Endothelial cell of umbilical vein (primary cell): ENCODE data around the gene ING1. TPM values are rescaled to one million over a fixed set of nuclear protein-coding genes. Genes with fewer than 3 reads are reported as not detected.

Experiments
- BruUV-seq: library from RNA; stranded (reverse); fragments of 400-500 nt; replicated peaks from 2 replicates; lab custom pipeline; 2021; lab: Mats Ljungman, UMichigan
- CTCF ChIA-PET: fragments of 300-600, 350-600 bp; sonication (Branson Sonifier 250); formaldehyde crosslinking; loops from one replicate; lab custom pipeline; 2021; ENCODE audit warnings: antibody characterized with exemption, inconsistent platforms; lab: Charles Lee
- POLR2A ChIA-PET: fragments of 300-600, 350-600 bp; sonication (Branson Sonifier 250); formaldehyde crosslinking; loops from one replicate; lab custom pipeline; 2021; ENCODE audit warnings: antibody characterized with exemption, inconsistent platforms; lab: Charles Lee
- DNase-seq: peaks from one replicate; pipeline ENCODE4 v3.0.0-alpha.2; 2011; ENCODE audit warnings: low read depth, low spot score
- FAIRE-seq: peaks from 2 replicates; lab custom pipeline; 2011; peaks lifted over from hg19 to GRCh38; lab: Jason Lieb, UNC
- H2AFZ ChIP-seq: 2 replicates; pipeline ENCODE4 v1.6.0; 2012; ENCODE audit warnings: low read depth, low read length, control low read depth, inconsistent platforms
- H3K27ac ChIP-seq: 2 replicates; pipeline ENCODE4 v1.5.1; 2011; ENCODE audit warnings: low read depth, mild to moderate bottlenecking, control low read depth, low read length, moderate library complexity; ENCODE audit not compliant: insufficient read depth
- H3K27me3 ChIP-seq, 2 experiments: 2 replicates each; pipeline versions ENCODE4 v1.6.0 to v1.6.1; 2011; ENCODE audit warnings: low read length in 2 of 2, mixed read lengths in 1 of 2; ENCODE audit not compliant: control insufficient read depth in 2 of 2, insufficient read depth in 2 of 2
- H3K36me3 ChIP-seq, 2 experiments: 2 replicates in 1 of 2; 3 replicates in 1 of 2; pipeline ENCODE4 v1.5.1; 2011; ENCODE audit warnings: low read length in 2 of 2, mild to moderate bottlenecking in 1 of 2, moderate library complexity in 1 of 2; ENCODE audit not compliant: control insufficient read depth in 2 of 2, insufficient read depth in 2 of 2; ENCODE audit errors: extremely low read depth in 1 of 2
- H3K4me1 ChIP-seq: 3 replicates; pipeline ENCODE4 v1.5.1; 2011; ENCODE audit warnings: mild to moderate bottlenecking, low read length; ENCODE audit not compliant: control insufficient read depth, insufficient read depth; ENCODE audit errors: extremely low read depth
- H3K4me2 ChIP-seq: 2 replicates; pipeline ENCODE4 v1.6.1; 2011; ENCODE audit warnings: low read length, control low read depth, mixed read lengths; ENCODE audit not compliant: insufficient read depth
- H3K4me3 ChIP-seq, 3 experiments: fragments of 200-600 bp in 1 of 3; sonication (generic), shearing (Covaris generic) in 1 of 3; replicated peaks in 1 of 3; 2 replicates each; pipeline ENCODE4 v1.5.1; 2011 to 2016; ENCODE audit warnings: control low read depth in 3 of 3, low read length in 3 of 3, mild to moderate bottlenecking in 2 of 3, inconsistent platforms in 1 of 3, low read depth in 1 of 3, moderate library complexity in 1 of 3; ENCODE audit not compliant: insufficient read depth in 1 of 3
- H3K79me2 ChIP-seq: 2 replicates; pipeline ENCODE4 v1.6.0; 2012; ENCODE audit warnings: low read length, inconsistent platforms; ENCODE audit not compliant: control insufficient read depth, insufficient read depth
- H3K9ac ChIP-seq: replicated peaks from 2 replicates; pipeline ENCODE3; 2011; ENCODE audit warnings: low read length, control low read depth; ENCODE audit not compliant: insufficient read depth; ENCODE audit errors: extremely low read depth
- H3K9me1 ChIP-seq: replicated peaks from 3 replicates; pipeline ENCODE4 v1.6.0; 2011; ENCODE audit warnings: mild to moderate bottlenecking, low read length; ENCODE audit not compliant: control insufficient read depth, insufficient read depth; ENCODE audit errors: extremely low read depth
- H3K9me3 ChIP-seq: replicated peaks from 2 replicates; pipeline ENCODE4 v1.5.1; 2012; ENCODE audit warnings: low read length, inconsistent platforms; ENCODE audit not compliant: control insufficient read depth, insufficient read depth
- H4K20me1 ChIP-seq: replicated peaks from 2 replicates; pipeline ENCODE3; 2011; ENCODE audit warnings: mild to moderate bottlenecking, low read length; ENCODE audit not compliant: control insufficient read depth, insufficient read depth; ENCODE audit errors: extremely low read depth
- EZH2 ChIP-seq: IDR thresholded peaks from 2 replicates; pipeline ENCODE4 v1.6.1; 2012; ENCODE audit warnings: borderline replicate concordance, low read depth, mild to moderate bottlenecking, moderate library complexity, low read length, inconsistent platforms; ENCODE audit not compliant: severe bottlenecking
- FOS ChIP-seq: IDR thresholded peaks from 2 replicates; pipeline ENCODE4 v1.6.1; 2011; ENCODE audit warnings: mild to moderate bottlenecking, low read length, moderate library complexity, borderline replicate concordance; ENCODE audit not compliant: insufficient read depth
- GATA2 ChIP-seq: IDR thresholded peaks from 2 replicates; pipeline ENCODE4 v1.7.0; 2011; ENCODE audit warnings: low read depth, mild to moderate bottlenecking, moderate library complexity, mixed read lengths, low read length; ENCODE audit not compliant: insufficient read length, insufficient read depth
- JUN ChIP-seq: IDR thresholded peaks from 2 replicates; pipeline ENCODE4 v1.6.1; 2011; ENCODE audit warnings: borderline replicate concordance, low read depth; ENCODE audit not compliant: insufficient read length, insufficient read depth
- dilution Hi-C: fragments of 300-500 bp; cut with MboI; formaldehyde crosslinking; loops from one replicate; pipeline ENCODE4 v1.15.0; 2019; ENCODE audit warnings: low sequenced_read_pairs; ENCODE audit not compliant: extremely low pct_ligation_motif_present
- intact Hi-C: fragments of 100-400 bp; cut with micrococcal nuclease; formaldehyde crosslinking; loops from one replicate; pipeline ENCODE4 v1.10.0; 2022
- polyA plus RNA-seq, 4 experiments: library from polyadenylated mRNA; depleted of rRNA in 3 of 4; stranded (reverse) in 3 of 4; unstranded in 1 of 4; fragments of >200 nt; gene quantifications; 2 replicates each; pipeline versions ENCODE4 v1.2.1 to v1.2.3, GENCODE V29; 2011 to 2012; ENCODE audit warnings: missing spikeins in 1 of 4
- total RNA-seq: library from RNA; stranded (reverse); gene quantifications from 2 replicates; pipeline ENCODE4 v1.2.3, GENCODE V29; 2021
- TF ChIP-seq, protein P1 (sequence below), 2 donors: IDR thresholded peaks; 1 replicate in 1 of 2; 2 replicates in 1 of 2; pipeline ENCODE4 v1.5.1; 2011; ENCODE audit warnings: low read length in 2 of 2, mild to moderate bottlenecking in 2 of 2, moderate library complexity in 2 of 2, control low read depth in 1 of 2, inconsistent platforms in 1 of 2, low read depth in 1 of 2; ENCODE audit not compliant: insufficient read depth in 1 of 2; ENCODE audit errors: extremely low read depth in 1 of 2
- TF ChIP-seq, protein P2 (sequence below): IDR thresholded peaks from 2 replicates; pipeline ENCODE4 v1.6.1; 2011; ENCODE audit not compliant: insufficient read depth, insufficient read length

The ING1 gene
- total and polyA plus RNA-seq, 2 donors (not counting 3 experiments of a cell fraction or from before 2014, with no cell fraction given), result 10.4 to 10.9 TPM

DNA sequence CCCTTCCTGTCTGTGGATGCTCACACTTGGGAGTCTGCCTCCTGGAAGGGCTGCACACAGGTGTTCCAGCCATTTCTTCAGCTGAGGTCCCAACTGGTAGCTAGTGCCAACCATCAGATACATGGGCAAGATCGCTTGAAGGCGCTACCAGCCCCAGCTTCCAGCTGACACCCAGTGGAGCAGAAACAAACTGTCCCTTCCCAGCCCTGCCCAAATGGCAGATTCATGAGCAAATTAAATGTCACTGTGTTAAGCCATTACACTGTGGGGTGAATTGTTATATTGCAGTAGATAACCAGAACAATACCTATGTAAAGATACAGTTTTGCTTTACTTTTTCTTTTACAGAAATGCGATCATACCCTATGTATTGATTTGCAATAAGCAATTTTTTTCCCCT is 17.6 kb downstream of the ING1 start:
- H3K27ac ChIP-seq, result no peak overlapping the region
- no peaks in the 10 kb centered on the region for H3K9me3 ChIP-seq
- no peaks in the 10 kb centered on the region for H3K9me1 ChIP-seq
- no peaks in the 10 kb centered on the region for H3K79me2 ChIP-seq
- no peaks in the 10 kb centered on the region for H3K36me3 ChIP-seq
- no TSS peak for BruUV-seq
- TF ChIP-seq FOS (no peak), JUN (no peak)
- TF ChIP-seq, protein P1, sequence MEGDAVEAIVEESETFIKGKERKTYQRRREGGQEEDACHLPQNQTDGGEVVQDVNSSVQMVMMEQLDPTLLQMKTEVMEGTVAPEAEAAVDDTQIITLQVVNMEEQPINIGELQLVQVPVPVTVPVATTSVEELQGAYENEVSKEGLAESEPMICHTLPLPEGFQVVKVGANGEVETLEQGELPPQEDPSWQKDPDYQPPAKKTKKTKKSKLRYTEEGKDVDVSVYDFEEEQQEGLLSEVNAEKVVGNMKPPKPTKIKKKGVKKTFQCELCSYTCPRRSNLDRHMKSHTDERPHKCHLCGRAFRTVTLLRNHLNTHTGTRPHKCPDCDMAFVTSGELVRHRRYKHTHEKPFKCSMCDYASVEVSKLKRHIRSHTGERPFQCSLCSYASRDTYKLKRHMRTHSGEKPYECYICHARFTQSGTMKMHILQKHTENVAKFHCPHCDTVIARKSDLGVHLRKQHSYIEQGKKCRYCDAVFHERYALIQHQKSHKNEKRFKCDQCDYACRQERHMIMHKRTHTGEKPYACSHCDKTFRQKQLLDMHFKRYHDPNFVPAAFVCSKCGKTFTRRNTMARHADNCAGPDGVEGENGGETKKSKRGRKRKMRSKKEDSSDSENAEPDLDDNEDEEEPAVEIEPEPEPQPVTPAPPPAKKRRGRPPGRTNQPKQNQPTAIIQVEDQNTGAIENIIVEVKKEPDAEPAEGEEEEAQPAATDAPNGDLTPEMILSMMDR (IDR thresholded peaks at IDR 0.05; ENCODE audit: extremely low read depth in 1 of 2, insufficient read depth in 1 of 2, low read depth in 1 of 2, low read length in 2 of 2), result no peak
- CTCF ChIA-PET, result no interaction called here
- dilution Hi-C loops, result no loop called here
- no peak for DNase-seq
- no peaks in the 10 kb centered on the region for H4K20me1 ChIP-seq
- H3K4me3 ChIP-seq, result no peak overlapping the region
- H3K4me1 ChIP-seq, result no peaks in the 10 kb centered on the region
- no peak overlapping the region for H3K9ac ChIP-seq
- POLR2A ChIA-PET, result no interaction called here
- no peak for FAIRE-seq
- no peaks in the 10 kb centered on the region for H3K27me3 ChIP-seq
- intact Hi-C loops, result no loop called here
- no peak overlapping the region for H3K4me2 ChIP-seq
- H2AFZ ChIP-seq, result no peak overlapping the region

DNA sequence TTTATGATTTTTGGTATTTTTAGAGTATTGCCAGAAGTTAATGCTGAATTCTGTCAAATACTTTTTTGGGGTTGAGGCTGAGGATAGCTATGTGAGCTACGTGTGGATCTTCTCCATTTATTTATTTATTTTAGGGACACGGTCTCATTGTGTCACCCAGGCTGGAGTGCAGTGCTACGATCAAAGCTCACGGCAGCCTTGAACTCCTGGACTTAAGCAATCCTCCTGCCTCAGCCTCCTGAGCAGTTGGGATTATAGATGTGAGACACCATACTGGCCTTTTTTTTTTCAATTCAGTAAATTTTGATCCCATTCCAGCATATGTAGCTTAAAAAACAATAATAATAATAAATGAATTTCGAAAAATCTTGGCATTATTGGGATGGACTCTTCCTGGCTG is 21.1 kb downstream of the ING1 start:
- Histone ChIP-seq H3K9me3 (no peaks in the 10 kb centered on the region), H4K20me1 (no peaks in the 10 kb centered on the region), H3K9ac (no peak overlapping the region), H3K4me2 (no peak overlapping the region), H3K79me2 (no peaks in the 10 kb centered on the region), H3K27me3 (no peaks in the 10 kb centered on the region), H3K27ac (no peak overlapping the region), H3K4me1 (no peaks in the 10 kb centered on the region), H3K36me3 (no peaks in the 10 kb centered on the region), H2AFZ (no peak overlapping the region), H3K4me3 (no peak overlapping the region), H3K9me1 (no peaks in the 10 kb centered on the region)
- dilution Hi-C loops (no loop called here), intact Hi-C loops (no loop called here)
- POLR2A ChIA-PET, result no interaction called here
- BruUV-seq, result no TSS peak
- FAIRE-seq, result no peak
- CTCF ChIA-PET, result no interaction called here
- TF ChIP-seq GATA2, result no peak
- TF ChIP-seq JUN, result no peak
- TF ChIP-seq, protein P2, sequence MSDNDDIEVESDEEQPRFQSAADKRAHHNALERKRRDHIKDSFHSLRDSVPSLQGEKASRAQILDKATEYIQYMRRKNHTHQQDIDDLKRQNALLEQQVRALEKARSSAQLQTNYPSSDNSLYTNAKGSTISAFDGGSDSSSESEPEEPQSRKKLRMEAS, result no peak
- TF ChIP-seq EZH2, result no peak
- no peak for TF ChIP-seq FOS
- no peak for DNase-seq
